ENCODE measurements around the gene PFKP.

Gene PFKP

DNA sequence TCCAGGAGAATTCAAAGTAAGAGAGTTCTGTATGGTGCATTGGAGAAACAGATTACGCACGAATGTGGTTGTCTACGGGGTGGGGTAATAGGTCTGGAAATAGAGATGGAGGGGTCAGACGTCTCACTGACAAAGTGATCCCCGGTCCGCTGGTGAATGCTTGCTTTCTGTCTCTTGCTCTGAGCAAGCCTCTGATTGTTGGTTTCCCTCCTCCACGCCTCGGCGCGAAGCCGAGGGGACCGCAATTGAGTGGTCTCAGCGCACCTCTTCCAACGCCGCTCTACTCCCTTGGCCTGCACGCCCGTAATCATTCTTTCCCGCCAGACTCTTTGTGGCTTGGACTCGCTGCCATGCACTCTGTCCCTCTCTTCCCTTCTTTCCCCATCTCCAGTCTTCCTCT lies 46.5 kb upstream of the PFKP start:
- no peaks in the 10 kb centered on the region for H4K20me1 ChIP-seq (ENCODE audit: control insufficient read depth, insufficient read depth, low read depth, low read length)
- H3K4me1 ChIP-seq (ENCODE audit: control insufficient read depth, low read length): no peaks in the 10 kb centered on the region
- no peak overlapping the region for H3K4me2 ChIP-seq (ENCODE audit: low read length)
- no peaks in the 10 kb centered on the region for H3K9me3 ChIP-seq (ENCODE audit: control insufficient read depth, insufficient read depth, low read length)
- no peaks in the 10 kb centered on the region for H3K36me3 ChIP-seq (ENCODE audit: control insufficient read depth, low read length)
- no peaks in the 10 kb centered on the region for H3K27me3 ChIP-seq (ENCODE audit: control insufficient read depth, low read length)
- TF ChIP-seq EZH2phosphoT487 (IDR thresholded peaks at IDR 0.05; ENCODE audit: borderline replicate concordance, low read length): no peak
- TF ChIP-seq, protein P1, sequence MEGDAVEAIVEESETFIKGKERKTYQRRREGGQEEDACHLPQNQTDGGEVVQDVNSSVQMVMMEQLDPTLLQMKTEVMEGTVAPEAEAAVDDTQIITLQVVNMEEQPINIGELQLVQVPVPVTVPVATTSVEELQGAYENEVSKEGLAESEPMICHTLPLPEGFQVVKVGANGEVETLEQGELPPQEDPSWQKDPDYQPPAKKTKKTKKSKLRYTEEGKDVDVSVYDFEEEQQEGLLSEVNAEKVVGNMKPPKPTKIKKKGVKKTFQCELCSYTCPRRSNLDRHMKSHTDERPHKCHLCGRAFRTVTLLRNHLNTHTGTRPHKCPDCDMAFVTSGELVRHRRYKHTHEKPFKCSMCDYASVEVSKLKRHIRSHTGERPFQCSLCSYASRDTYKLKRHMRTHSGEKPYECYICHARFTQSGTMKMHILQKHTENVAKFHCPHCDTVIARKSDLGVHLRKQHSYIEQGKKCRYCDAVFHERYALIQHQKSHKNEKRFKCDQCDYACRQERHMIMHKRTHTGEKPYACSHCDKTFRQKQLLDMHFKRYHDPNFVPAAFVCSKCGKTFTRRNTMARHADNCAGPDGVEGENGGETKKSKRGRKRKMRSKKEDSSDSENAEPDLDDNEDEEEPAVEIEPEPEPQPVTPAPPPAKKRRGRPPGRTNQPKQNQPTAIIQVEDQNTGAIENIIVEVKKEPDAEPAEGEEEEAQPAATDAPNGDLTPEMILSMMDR (IDR thresholded peaks at IDR 0.05; ENCODE audit: low read depth, low read length, poor library complexity, severe bottlenecking): no peak
- no peaks in the 10 kb centered on the region for H3K79me2 ChIP-seq (ENCODE audit: control insufficient read depth, low read length)
- H3F3A ChIP-seq (ENCODE audit: control insufficient read depth, insufficient read depth): no peaks in the 10 kb centered on the region
- no peak overlapping the region for H3K27ac ChIP-seq (ENCODE audit: low read depth, low read length)
- no peaks in the 10 kb centered on the region for H3K9me2 ChIP-seq (replicated peaks; ENCODE audit: control insufficient read depth, low read length)
- no peak overlapping the region for H3K4me3 ChIP-seq (ENCODE audit: low read length)

DNA sequence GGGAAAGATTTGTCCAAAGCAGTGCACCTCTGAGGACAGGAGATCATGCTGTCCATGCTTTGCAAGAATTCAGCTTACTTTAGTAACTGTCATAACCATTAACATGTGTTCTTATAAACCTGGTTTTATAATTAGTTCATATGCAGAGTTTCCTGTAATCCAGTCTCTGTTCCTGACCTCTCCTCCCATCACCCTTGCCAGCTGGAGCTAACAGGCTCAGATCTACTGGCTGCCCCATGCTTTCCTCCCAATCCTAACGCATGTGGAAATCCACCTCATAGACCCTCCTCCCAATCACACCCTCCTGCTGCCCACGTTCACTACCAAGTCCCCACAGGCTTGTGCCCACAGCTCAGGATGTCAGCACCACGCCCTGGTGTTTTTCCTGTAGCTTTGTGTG lies 45.3 kb upstream of the PFKP start:
- H3K27ac ChIP-seq (ENCODE audit: low read depth, low read length): no peak overlapping the region
- no peaks in the 10 kb centered on the region for H3K27me3 ChIP-seq (ENCODE audit: control insufficient read depth, low read length)
- no peaks in the 10 kb centered on the region for H3F3A ChIP-seq (ENCODE audit: control insufficient read depth, insufficient read depth)
- H3K79me2 ChIP-seq (ENCODE audit: control insufficient read depth, low read length): no peaks in the 10 kb centered on the region
- H3K4me1 ChIP-seq (ENCODE audit: control insufficient read depth, low read length): no peaks in the 10 kb centered on the region
- H4K20me1 ChIP-seq (ENCODE audit: control insufficient read depth, insufficient read depth, low read depth, low read length): no peaks in the 10 kb centered on the region
- H3K9me3 ChIP-seq (ENCODE audit: control insufficient read depth, insufficient read depth, low read length): no peaks in the 10 kb centered on the region
- TF ChIP-seq, protein P1 (IDR thresholded peaks at IDR 0.05; ENCODE audit: low read depth, low read length, poor library complexity, severe bottlenecking): no peak
- TF ChIP-seq EZH2phosphoT487 (IDR thresholded peaks at IDR 0.05; ENCODE audit: borderline replicate concordance, low read length): no peak
- H3K4me3 ChIP-seq (ENCODE audit: low read length): no peak overlapping the region
- H3K4me2 ChIP-seq (ENCODE audit: low read length): no peak overlapping the region
- no peaks in the 10 kb centered on the region for H3K9me2 ChIP-seq (replicated peaks; ENCODE audit: control insufficient read depth, low read length)
- H3K36me3 ChIP-seq (ENCODE audit: control insufficient read depth, low read length): no peaks in the 10 kb centered on the region

DNA sequence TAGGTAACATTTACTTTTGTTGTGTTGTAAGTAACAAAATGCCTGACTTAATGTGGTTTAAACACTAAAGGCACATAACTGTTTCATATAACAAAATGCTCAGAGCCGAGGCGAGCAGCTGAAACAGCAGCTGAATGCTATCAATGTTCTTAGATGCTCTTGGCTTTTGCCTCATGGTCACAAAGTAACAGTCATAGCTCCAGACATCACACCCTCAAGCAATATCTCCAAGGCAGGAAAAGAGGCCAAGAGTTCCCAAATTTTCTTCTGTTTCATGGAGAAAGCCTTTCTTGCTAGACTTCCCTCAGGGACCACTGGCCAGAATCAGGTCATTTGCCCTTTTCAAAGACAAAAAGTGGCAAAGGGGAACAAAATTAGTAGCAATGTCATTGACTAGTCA lies 43.5 kb upstream of the PFKP start:
- Histone ChIP-seq H3K27me3 (ENCODE audit: control insufficient read depth, low read length) (no peaks in the 10 kb centered on the region), H3K27ac (ENCODE audit: low read depth, low read length) (no peak overlapping the region), H3K4me2 (ENCODE audit: low read length) (no peak overlapping the region), H3K79me2 (ENCODE audit: control insufficient read depth, low read length) (no peaks in the 10 kb centered on the region), H3K4me1 (ENCODE audit: control insufficient read depth, low read length) (no peaks in the 10 kb centered on the region), H3K36me3 (ENCODE audit: control insufficient read depth, low read length) (no peaks in the 10 kb centered on the region), H3K9me2 (replicated peaks; ENCODE audit: control insufficient read depth, low read length) (no peaks in the 10 kb centered on the region), H3F3A (ENCODE audit: control insufficient read depth, insufficient read depth) (no peaks in the 10 kb centered on the region), H3K9me3 (ENCODE audit: control insufficient read depth, insufficient read depth, low read length) (no peaks in the 10 kb centered on the region), H3K4me3 (ENCODE audit: low read length) (no peak overlapping the region), H4K20me1 (ENCODE audit: control insufficient read depth, insufficient read depth, low read depth, low read length) (no peaks in the 10 kb centered on the region)
- TF ChIP-seq, protein P1 (IDR thresholded peaks at IDR 0.05; ENCODE audit: low read depth, low read length, poor library complexity, severe bottlenecking): no peak
- no peak for TF ChIP-seq EZH2phosphoT487 (IDR thresholded peaks at IDR 0.05; ENCODE audit: borderline replicate concordance, low read length)

Data from DOHH2 (cell line).